ENCODE measurements around the gene PTER.

Gene PTER

GRCh38 chr10:16545116-16545736 is 108.4 kb downstream of the PTER start:
- peak; percentile 7 to 26 for DNase-seq

- DNase-seq: no peak
Observed at GRCh38 chr10:16547973-16548372, 111.2 kb downstream of the PTER start.

GRCh38 chr10:16559236-16559773 is 122.5 kb downstream of the PTER start:
- DNase-seq: no peak

- DNase-seq: no peak
Observed at GRCh38 chr10:16562891-16563290, 126.1 kb downstream of the PTER start.

Measured in NCI-H524 (cell line).